Measurements from ENCODE around the gene BDKRB2.

Gene BDKRB2

DNA sequence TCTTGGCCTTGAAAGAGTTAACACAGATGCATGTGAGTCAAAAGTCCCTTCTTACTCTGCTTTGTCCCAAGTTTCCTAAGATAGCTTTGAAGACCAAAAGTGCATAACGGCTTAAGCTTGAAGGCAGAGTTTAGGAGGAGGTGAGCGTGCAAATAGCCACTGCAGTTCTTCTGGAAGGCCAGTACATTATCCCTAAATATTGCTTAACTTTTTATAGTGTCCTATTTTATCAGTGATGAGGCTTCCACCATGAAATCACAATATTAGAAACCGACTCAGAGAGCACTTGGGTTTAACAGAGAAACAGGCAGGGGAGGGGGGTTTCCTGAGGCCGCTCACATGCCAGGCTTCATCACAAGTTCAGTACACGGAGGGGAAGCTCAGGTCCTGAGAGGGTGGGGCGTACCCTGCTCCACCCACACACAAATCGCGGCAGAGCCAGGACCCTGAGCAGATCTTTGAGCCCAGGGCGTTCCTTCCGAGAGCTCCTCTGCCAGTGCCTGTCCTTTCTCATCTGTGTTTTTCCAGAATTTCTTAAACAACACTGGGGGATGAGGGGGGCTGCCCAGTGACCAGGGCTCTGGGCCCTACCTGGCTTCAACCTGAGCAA is 26.8 kb upstream of the BDKRB2 start:
- DNase-seq, result no peak

DNA sequence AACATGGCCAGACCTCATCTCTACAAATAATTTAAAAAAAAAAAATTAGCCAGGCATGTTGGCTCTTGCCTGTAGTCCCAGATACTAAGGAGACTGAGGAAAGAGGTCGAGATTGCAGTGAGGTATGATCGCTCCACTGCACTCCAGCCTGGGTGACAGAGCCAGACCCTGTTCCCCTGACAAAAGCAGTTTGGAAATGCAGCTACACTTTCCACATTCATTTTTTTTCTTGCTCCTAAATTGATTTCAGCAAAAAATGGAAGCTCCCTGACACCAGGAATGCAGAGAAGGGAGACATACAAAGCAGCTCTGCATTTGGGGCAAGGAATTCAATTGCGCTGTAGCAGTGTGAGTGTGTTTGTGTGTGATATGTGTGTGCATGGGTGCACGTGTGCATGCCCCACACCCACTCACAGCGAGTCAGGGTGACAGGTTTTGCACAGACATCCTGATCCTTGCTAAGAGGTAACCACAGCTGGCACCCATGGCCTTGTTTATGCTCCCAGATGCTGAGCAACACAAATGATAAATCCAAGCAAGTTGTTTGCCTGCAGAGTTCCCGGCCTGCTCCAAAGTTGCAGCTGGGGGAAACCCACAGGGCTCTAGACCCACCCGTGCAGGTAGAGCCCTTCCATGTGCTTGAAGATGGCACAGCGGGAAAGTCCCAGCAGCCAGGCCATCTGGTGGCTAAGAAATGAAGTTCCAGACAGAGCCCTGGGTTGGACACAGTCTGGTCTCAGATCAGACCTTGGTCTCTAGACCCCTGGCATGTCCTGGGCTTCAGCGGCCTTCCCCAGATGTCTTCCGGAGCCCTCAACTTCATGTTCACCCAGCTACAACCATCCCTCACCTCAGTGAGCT is 25.9 kb upstream of the BDKRB2 start:
- no peak for DNase-seq

DNA sequence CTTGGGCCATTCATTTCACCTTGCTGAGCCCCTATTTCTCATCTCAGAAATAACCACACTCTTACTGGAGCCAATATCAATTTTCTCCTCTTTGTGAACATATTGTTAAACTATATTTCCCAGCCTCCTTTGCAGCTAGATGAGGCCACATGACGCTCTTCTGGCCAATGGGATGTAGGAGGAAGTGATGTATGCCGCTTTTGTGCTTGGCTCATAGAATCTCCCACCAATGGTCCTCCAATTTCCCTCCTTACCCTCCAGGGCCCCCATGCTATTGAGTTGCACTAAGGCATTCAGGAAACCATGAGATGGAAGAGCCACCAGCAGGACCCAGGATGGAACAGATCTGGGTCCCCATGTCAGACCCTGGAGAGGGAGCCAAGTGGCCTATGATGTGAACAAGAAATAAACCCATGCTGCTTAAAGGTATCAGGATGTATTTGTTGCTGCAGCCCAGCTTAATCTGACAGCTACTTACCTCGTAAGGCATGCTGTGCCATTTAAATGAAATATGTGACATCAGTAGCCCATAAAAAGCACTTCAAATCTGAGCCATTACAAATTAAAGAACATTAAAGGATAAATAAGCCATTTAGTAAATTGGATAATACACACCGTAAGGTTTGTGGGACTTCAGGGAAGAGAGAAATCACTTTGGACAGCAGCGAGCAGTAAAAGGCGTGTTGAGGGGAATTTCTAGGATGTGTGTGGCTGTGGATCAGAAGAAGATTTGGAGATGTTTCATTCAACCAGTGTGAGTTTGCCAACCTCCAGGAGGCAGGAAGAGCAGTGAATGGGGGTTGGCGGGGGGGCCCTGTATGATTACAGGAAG is 24.4 kb upstream of the BDKRB2 start:
- DNase-seq, result no peak

DNA sequence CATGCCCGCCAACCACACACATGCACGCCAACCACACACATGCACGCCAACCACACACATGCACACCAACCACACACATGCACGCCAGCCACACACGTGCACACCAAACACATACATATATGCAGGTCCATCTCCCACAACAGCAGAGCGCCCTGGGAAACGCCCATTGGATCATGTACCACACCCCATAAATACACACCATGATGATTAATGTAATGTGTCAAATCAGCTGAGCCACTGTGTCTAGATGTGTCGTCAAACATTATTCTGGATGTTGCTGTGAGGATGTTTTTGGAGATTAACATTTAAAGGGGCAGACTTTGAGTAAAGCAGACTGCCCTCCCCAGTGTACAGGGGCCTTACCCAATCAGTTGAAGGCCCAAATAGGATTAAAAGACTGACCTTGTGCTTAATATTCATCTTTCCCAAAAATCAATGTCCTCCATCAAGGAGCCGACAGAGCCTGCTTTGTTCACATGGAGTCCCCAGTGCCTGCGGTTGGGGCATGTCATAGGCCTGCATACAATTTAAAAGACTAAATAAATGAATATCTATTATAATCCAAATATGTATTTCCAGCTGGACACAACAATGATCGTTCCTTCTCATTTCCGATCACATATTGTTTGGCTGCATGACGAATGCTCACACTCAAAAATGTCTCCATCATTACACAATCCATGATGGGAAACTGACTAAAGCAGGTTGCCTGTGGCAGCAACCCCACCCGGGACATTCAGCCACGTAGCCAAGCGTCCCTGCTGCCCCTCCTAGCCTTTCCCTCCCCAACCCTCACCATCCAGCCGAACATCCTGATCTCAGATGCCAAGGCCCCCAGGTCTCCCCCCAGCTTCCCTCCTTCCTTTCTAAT is 23.2 kb upstream of the BDKRB2 start:
- DNase-seq, result no peak

DNA sequence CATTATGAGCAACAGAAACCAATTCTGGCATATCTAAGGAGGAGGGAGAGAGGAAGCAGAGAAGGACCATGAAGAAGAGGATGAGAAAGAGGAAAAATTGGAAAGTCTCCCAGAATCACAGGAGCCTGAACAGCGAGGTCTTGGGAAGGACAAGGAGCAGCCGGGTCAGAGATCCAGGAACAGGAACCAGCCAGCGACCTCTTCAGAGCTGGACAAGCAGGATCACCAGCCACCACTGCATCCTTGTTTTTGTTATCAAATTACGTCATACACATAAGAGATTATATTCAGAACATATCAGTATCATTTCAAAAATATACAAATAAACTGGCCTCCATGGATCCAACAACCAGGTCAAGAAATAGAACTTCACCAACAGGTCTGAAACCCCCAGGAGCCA is 22.1 kb upstream of the BDKRB2 start:
- no peak for DNase-seq

DNA sequence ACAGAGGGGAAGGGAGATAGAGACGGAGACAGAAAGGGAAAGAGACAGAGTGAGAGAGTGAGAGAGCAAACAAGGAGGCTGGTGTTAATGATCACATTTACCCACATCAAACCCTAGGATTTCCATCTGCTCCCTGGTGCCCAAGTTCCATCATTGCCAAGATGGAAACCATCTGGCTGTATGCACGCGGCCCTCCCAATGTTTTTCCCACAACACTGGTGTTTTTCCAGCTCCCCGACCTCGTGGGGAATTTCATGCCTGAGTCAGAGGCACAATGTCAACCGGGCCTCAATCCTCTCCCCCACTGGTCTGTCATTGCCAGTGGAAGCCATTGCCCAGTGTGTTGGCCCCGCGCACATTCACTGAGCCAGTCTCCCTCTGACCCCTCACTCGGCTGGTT is 19.9 kb upstream of the BDKRB2 start:
- DNase-seq, result no peak

DNA sequence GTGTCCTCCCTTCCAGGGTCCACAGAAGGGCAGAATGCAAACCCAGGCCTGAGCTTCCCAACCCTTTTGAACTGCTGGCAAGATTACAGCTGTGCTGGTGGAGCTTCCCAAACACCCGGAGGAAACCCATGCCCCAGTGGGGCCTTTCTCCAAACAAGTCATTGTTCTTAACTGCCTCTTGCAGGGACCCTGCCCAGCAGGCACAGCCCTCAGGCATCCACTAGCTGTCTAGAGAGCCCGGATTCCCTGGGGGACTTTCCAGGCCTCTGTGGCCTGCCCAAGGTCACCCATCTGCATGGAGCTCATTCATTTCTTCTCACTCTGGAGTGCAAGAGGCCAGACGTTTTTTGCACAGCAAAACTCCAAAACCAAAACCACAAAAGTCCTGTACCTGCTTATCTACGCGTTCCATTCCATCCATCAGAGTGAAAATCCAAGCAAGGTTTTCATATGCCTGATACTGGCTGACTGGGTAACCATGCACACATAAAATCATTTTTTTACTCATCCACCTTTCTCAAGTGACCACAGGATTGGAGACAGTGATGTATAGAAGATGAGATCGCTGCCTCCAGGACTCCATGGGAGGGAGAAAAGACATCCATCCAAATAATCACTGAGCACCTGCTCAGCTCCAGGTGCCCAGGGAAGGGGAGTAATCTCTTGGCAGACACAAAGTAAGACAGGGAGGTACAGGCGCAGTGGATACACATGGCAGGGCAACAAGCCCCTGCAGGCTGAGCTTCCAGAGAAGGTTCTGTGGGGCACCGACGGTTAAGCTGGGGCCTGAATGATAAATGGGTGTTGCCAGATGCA is 17.2 kb upstream of the BDKRB2 start:
- no peak for DNase-seq

DNA sequence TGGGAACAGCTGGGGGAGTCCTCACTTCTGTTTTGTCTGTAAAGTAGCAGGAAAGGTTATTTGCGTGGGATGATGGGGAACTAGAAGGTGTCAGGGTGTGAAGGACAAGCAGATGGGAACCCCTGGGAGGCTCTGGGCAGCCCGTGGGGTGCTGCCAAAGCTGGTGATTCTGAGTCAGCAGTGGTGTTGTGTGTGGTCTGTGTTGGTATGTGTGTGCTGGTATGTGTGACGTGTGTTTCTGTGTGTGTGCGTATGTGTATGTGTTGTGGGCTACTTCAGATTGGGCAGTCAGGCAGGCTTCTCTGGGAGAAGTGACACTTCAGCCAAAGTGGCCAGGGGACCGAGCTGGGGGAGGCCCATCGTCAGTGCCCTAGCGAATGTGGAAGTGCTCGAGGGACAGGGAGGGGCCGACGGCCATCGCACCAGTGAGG is 15.3 kb upstream of the BDKRB2 start:
- no peak for DNase-seq

DNA sequence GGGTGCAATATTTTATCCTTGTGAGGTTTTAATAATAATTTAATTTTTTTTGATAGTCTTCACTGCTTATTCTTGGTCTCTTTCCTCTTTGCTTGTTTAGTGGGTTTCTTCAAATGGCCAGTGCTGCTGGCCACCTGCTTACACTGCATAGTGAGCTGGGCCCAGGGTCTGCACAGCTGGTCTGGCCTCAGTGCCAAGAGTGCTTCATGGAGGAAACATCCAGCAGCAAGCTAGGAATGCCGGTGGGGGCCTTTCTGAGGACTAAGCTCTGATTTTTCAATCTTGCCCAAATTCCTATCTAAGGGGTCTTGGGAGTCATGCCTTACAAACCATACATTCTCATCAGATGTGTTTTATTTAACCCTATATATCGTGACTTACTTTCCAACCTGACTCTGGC is 13.3 kb upstream of the BDKRB2 start:
- no peak for DNase-seq

DNA sequence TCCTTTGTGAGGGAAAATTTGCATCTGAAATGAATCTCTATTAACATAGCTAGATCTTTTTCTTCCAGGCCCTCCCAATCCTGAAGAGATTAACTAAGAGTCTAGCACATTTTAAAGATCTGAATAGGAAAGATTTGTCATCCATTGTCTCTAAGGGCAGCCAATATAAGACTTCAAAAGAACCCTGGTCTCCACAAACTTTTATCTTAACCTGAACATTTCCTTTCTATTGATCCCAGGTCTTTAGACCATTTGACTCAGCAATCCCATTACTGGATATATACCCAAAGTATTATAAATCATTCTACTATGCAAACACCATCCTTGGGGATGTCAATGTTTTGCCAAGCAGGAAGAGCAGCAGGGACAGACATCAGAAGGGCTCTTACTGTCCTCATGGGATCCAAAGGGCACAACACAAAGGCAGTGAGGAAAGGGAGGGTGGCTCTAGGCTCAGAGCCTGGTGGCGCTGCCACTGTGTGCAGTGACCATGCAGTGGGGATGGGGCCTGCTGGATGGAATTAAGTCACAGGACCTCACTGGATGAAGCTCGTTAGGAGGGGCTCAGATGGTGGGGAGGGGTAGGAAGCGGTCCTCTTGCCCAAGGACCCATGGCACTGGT is 12.7 kb upstream of the BDKRB2 start:
- DNase-seq, result no peak

DNA sequence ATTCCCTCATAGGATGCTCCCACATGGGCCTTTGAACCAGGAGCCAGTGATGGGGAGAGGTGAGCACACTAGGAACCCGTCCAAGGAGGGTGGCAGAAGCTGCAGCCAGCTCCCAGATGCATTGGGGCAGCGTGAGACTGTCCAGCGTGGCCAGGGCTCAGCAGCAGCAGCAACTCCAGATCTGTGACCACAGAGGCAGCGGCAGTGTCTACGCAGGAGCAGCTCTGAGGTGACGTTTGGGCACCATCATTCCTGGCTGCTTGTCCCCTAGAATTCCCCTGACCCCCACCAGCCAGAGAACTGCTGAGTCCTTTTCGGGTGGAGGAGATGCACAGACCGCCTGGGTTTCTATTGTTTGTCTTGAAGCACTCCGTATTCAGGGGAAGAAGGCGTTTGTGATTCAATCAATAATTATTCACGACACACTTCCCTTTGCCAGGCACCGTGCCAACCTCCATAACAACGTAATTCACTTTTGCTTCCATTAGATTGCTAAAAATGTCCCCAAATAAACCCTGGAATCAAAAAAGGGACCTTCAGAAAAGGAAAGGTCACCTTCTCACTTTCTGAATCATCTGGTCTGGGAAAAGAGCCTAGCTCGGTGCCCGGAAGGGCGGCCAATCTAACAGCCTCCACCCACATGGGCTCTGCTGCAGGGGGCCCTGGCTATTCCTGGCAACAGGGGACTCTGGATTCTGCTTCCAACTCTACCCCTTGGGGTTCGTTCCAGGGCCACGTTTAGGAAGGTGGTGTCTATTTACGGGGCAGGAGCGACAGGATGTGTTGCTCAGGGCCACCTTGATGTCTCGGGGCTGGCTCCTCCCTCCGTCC is 11.4 kb upstream of the BDKRB2 start:
- DNase-seq, result no peak

DNA sequence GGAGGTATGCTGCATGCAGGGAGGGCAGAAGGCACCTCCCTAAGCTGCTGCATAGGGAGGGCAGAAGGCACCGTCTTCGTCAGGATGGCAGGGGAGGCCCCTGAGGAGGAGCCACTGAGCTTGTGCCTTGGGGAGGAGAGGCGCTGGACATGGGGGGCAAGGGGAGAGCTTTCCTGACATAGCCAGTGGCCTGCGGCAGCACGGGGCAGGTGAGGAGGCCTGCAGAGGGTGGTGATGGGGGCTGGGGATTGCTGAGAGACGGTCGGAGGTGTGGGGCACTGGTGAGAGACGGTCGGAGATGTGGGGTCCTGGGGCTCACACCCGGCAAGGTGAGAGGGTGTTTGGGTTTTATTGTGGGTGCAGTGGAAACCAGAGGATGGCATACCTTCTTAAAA is 10.4 kb upstream of the BDKRB2 start:
- no peak for DNase-seq

DNA sequence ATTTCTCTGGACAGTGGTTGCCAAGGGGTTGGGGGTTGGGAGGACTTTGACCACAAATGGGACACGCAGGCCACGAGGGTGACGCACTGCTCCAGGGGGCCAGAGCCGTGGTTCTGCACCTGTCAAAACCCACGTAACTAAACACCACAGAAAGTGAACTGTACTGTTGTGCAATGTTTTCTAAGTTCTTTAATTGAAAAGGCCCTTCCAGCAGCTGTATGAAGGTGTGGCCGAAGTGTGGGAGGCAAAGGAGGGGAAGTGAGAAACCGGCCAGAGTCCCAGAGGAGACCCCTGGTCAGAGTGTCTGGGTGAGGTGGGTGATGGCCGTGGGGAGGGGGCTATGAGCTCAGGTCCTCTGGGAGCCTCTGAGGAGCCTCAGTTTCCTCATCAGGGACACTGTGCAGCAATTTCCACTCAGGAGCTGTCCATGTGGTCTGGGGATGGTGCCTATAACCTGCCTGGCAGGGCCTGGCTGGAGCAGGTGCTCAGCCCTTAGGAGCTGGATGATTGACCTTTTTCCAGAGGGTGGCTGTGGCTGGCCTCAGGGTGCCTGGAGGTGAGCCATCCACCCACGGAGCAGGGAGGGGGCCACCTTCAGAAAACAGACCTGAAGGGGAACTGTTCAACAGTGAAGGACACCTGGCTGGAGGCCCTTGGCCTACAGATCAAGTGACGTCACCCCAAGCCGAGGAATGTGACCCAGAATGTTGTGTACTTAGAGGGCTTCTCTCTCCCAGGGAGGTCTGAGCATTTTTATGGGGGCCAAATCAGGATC is 9.8 kb upstream of the BDKRB2 start:
- DNase-seq, result no peak

DNA sequence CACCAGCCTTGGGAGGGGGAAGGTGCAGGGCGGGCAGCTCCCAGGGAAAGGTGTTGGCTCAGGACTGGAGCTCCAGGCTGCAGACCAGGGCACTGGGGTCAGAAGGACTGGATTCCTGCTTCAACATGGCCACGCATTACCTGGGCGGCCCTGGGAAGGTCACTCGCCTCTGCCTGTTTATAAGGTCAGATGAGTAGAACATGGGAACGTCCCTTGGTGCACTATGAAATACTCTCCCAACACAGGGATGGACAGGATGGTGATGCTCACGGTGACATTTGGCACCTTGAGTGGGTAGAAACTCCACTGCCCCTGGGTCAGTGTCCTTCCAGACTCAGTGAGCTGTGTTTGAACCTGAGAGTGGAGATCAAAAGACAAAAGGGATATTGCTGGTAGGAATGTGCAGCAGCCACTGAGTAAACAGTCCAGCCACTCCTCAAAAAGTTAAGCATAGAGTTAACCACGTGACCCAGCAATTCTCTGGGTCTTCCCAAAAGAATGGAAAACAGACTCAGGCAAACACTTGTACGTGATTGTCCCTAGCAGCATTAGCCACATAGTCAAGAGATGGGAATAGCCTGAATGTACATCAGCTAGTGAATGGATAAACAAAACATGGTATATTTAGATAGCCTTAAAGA is 9.1 kb upstream of the BDKRB2 start:
- no peak for DNase-seq

DNA sequence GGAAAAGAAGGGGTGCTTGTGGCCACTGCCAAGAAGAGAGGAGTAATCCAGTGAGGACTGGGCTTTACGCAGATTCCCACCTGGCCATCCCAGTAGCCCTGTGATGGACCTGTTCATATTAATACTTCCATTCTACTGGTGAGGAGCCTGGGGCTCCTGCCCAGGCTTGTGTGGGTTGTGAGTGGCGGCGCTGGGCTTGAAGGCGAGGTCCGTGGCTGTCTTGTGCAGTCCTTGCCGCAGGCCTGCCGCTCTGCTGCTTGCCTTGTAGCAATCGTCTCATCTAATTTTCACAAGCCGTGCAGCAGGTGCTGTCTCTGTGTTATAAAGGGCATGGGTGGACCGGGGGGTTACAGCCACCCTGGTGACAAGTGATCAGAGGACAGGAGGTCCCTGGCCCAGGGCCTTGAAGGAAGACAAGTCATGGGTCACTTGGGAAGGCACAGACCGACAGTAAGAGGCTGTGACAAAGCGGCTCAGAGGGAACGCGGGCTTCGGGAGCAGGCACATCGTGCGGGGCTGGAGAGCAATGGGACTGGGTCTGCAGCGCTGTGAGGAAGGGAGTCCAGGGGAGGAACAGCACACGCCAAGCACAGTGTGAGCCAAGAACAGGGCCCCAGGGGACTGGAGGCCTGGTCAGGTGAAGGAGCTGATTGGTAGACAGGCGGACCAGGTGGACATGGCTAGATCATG is 7.3 kb upstream of the BDKRB2 start:
- no peak for DNase-seq

DNA sequence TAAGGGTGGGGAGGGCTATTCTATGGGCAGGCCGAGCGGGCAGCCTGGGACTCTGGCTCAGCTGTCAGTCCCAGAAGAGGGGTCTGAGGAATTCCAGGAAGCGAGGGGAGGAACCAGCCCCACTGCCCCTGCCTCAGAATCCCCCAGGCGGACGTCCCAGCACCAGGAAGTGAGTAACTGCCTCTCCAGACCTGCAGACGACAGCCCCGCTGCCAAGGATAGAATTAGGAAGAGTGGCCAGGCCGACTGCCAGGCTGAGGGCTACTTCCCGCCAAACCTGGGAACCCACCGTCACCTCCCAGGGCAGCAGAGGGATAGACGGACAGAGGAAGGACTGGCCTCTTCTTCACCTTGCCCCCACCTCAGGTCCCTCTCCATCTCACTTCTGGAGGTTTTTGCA is 6.7 kb upstream of the BDKRB2 start:
- no peak for DNase-seq

DNA sequence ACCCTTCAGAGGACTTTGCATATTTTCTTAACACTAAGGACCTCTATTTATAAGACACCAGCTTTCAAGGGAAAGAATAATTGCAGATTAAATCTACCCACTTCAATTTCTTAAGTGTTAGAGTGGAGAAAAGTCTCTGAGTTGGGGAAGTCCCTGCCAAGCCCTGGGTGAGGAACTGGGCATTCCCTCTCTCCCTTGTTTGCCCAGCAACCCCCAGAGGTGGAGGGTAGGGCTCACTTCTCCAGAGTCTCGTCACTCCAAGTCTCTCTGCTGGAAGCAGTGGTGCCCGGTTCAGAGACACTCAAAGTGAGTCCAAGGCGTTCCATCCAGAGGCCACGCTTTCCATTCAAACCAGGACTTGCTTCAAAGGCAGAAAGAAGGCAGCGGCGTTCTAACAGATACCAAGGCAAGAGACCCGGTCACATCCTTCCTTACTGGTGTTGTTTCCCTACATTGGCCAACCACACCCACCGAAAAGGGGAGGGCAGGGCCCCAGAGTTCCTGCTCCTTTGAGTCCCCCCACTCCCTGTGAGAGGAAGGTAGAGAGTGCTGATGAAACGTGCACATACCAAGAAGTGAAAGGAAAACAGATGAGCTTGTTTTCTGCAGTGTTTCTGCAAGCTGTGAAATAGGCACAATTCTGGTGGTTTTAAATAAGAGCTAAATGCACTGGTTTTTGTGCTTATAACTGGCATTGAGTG is 6.1 kb upstream of the BDKRB2 start:
- DNase-seq, result no peak

DNA sequence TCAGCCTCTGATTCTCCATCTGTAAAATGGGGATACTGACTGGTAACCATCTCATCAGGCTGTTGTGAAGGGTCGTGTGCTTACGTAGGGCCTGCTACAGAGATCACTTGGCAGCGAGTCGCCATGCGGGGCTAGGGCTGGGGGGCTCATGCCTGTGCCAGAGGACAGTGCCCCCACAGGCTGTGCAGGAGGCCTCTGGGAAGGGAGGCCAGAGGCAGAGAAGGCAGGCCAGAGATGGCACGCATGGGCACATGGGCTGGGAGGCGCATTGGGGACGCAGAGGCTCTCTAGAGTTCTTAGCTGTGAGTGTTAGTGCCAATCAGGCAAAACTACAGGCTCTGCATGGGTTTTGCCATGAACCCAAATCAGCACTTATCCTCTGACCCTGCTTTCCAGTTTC is 3.5 kb upstream of the BDKRB2 start:
- DNase-seq, result no peak
